H9 (cell line): Measurements from ENCODE around the gene DUT. TPM values are rescaled to one million over a fixed set of nuclear protein-coding genes. Genes with fewer than 3 reads are reported as not detected.

Experiments used
- DNase-seq: peaks from one replicate; pipeline ENCODE4 v3.0.0-alpha.2; 2017
- H2AFZ ChIP-seq: one replicate; pipeline ENCODE4 v1.6.1; 2013; ENCODE audit warnings: mild to moderate bottlenecking, low read length, control low read depth, moderate library complexity
- H2AK5ac ChIP-seq: 2 replicates; pipeline ENCODE4 v1.6.1; 2013; ENCODE audit warnings: low read length, control low read depth, mixed read lengths; ENCODE audit not compliant: insufficient read length
- H2BK120ac ChIP-seq: one replicate; pipeline ENCODE4 v1.6.1; 2013; ENCODE audit warnings: low read depth, mild to moderate bottlenecking, low read length, control low read depth, inconsistent platforms; ENCODE audit not compliant: poor library complexity, severe bottlenecking
- H2BK12ac ChIP-seq: 2 replicates; pipeline ENCODE4 v1.6.1; 2013; ENCODE audit warnings: low read length, control low read depth, mixed read lengths, low read depth; ENCODE audit not compliant: insufficient read length
- H2BK15ac ChIP-seq: 2 replicates; pipeline ENCODE4 v1.6.1; 2013; ENCODE audit warnings: low read depth, low read length, control low read depth
- H2BK20ac ChIP-seq: one replicate; pipeline ENCODE4 v1.6.1; 2013; ENCODE audit warnings: low read depth, mild to moderate bottlenecking, low read length, control low read depth, inconsistent platforms; ENCODE audit not compliant: poor library complexity, severe bottlenecking
- H2BK5ac ChIP-seq: 2 replicates; pipeline ENCODE4 v1.6.1; 2013; ENCODE audit warnings: low read length, control low read depth, mixed read lengths; ENCODE audit not compliant: insufficient read length
- H3K14ac ChIP-seq: 2 replicates; pipeline ENCODE4 v1.6.1; 2013; ENCODE audit warnings: low read length, control low read depth; ENCODE audit not compliant: insufficient read depth
- H3K18ac ChIP-seq: 2 replicates; pipeline ENCODE4 v1.6.1; 2013; ENCODE audit warnings: low read depth, mild to moderate bottlenecking, mixed read lengths, low read length, control low read depth; ENCODE audit not compliant: insufficient read length
- H3K23ac ChIP-seq: 2 replicates; pipeline ENCODE4 v1.6.1; 2013; ENCODE audit warnings: low read length, control low read depth, mixed read lengths, low read depth; ENCODE audit not compliant: insufficient read length
- H3K23me2 ChIP-seq: 2 replicates; pipeline ENCODE4 v1.6.1; 2013; ENCODE audit warnings: low read depth, mild to moderate bottlenecking, mixed read lengths, low read length, control low read depth; ENCODE audit not compliant: insufficient read length, poor library complexity, severe bottlenecking
- H3K27ac ChIP-seq: 2 replicates; pipeline ENCODE4 v1.5.1; 2013; ENCODE audit warnings: low read length, control low read depth, mixed read lengths, low read depth; ENCODE audit not compliant: insufficient read length
- H3K27me3 ChIP-seq: 2 replicates; pipeline ENCODE4 v1.6.1; 2013; ENCODE audit warnings: low read length, control low read depth, inconsistent platforms; ENCODE audit not compliant: insufficient read depth
- H3K4ac ChIP-seq: 2 replicates; pipeline ENCODE4 v1.6.1; 2013; ENCODE audit warnings: low read depth, mild to moderate bottlenecking, control low read depth, inconsistent platforms, low read length, moderate library complexity
- H3K4me1 ChIP-seq: 2 replicates; pipeline ENCODE4 v1.6.1; 2013; ENCODE audit warnings: low read length, control low read depth, inconsistent platforms; ENCODE audit not compliant: insufficient read depth
- H3K4me2 ChIP-seq: 2 replicates; pipeline ENCODE4 v1.6.1; 2013; ENCODE audit warnings: low read length, control low read depth, mixed read lengths; ENCODE audit not compliant: insufficient read length, insufficient read depth
- H3K56ac ChIP-seq: 2 replicates; pipeline ENCODE4 v1.6.1; 2013; ENCODE audit warnings: low read depth, mild to moderate bottlenecking, mixed read lengths, low read length, control low read depth; ENCODE audit not compliant: insufficient read length
- H3K79me1 ChIP-seq: 2 replicates; pipeline ENCODE4 v1.6.1; 2013; ENCODE audit warnings: low read depth, mild to moderate bottlenecking, moderate library complexity, low read length, control low read depth, inconsistent platforms; ENCODE audit not compliant: insufficient read depth, poor library complexity, severe bottlenecking
- H3K79me2 ChIP-seq: 2 replicates; pipeline ENCODE4 v1.6.1; 2013; ENCODE audit warnings: low read length, control low read depth, inconsistent platforms; ENCODE audit not compliant: insufficient read depth
- H3K9ac ChIP-seq: 2 replicates; pipeline ENCODE4 v1.6.1; 2013; ENCODE audit warnings: low read length, control low read depth, mixed read lengths; ENCODE audit not compliant: insufficient read length; ENCODE audit errors: extremely low read depth
- H3K9me3 ChIP-seq: one replicate; pipeline ENCODE4 v1.6.1; 2013; ENCODE audit warnings: low read depth, low read length, inconsistent platforms; ENCODE audit not compliant: control insufficient read depth
- H3T11ph ChIP-seq: one replicate; pipeline ENCODE4 v1.6.1; 2013; ENCODE audit warnings: mild to moderate bottlenecking, low read length, control low read depth, inconsistent platforms
- H4K20me1 ChIP-seq: one replicate; pipeline ENCODE4 v1.6.1; 2013; ENCODE audit not compliant: control insufficient read depth, insufficient read length, insufficient read depth
- H4K5ac ChIP-seq: 2 replicates; pipeline ENCODE4 v1.6.1; 2013; ENCODE audit warnings: low read depth, mild to moderate bottlenecking, mixed read lengths, low read length, control low read depth; ENCODE audit not compliant: insufficient read length
- H4K8ac ChIP-seq: replicated peaks from 2 replicates; pipeline ENCODE4 v1.6.1; 2013; ENCODE audit warnings: low read length, control low read depth, mixed read lengths, low read depth; ENCODE audit not compliant: insufficient read length
- H4K91ac ChIP-seq: 2 replicates; pipeline ENCODE4 v1.6.1; 2013; ENCODE audit warnings: low read depth, mild to moderate bottlenecking, moderate library complexity, mixed read lengths, low read length, control low read depth; ENCODE audit not compliant: insufficient read length
- H3K27ac Mint-ChIP-seq, 3 experiments: 2 replicates in 2 of 3; 3 replicates in 1 of 3; pipeline ENCODE4 v1.8.0; 2020 to 2021; ENCODE audit warnings: mixed read lengths in 3 of 3, mild to moderate bottlenecking in 1 of 3, moderate library complexity in 1 of 3
- H3K27me3 Mint-ChIP-seq: 2 replicates; pipeline ENCODE4 v1.8.0; 2021; ENCODE audit warnings: low read depth, mild to moderate bottlenecking, moderate library complexity, mixed read lengths
- H3K36me3 Mint-ChIP-seq, 3 experiments: 2 replicates in 2 of 3; 3 replicates in 1 of 3; pipeline ENCODE4 v1.8.0; 2020 to 2021; ENCODE audit warnings: low read depth in 3 of 3, mixed read lengths in 3 of 3; ENCODE audit not compliant: insufficient read depth in 1 of 3
- H3K4me1 Mint-ChIP-seq, 2 experiments: 2 replicates each; pipeline ENCODE4 v1.8.0; 2020; ENCODE audit warnings: mixed read lengths in 2 of 2
- H3K4me3 Mint-ChIP-seq, 2 experiments: 2 replicates in 1 of 2; 3 replicates in 1 of 2; pipeline ENCODE4 v1.8.0; 2020 to 2021; ENCODE audit warnings: mild to moderate bottlenecking in 2 of 2, mixed read lengths in 2 of 2, moderate library complexity in 1 of 2
- H3K9me3 Mint-ChIP-seq, 2 experiments: 2 replicates in 1 of 2; 3 replicates in 1 of 2; pipeline ENCODE4 v1.8.0; 2020; ENCODE audit warnings: mild to moderate bottlenecking in 2 of 2, mixed read lengths in 2 of 2, moderate library complexity in 1 of 2
- WGBS: extraction: QIAGEN DNeasy Blood & Tissue Kit; methylation state at CpG from one replicate; pipeline ENCODE4 v1.1.7; 2013; ENCODE audit warnings: missing lambda C conversion rate, low lambda C conversion rate, mixed read lengths; ENCODE audit not compliant: insufficient read length; ENCODE audit errors: extremely low coverage; 5-methylcytosine and 5-hydroxymethylcytosine counted together
- total RNA-seq: library from RNA; stranded (reverse); gene quantifications from 2 replicates; pipeline ENCODE4 v1.2.1, GENCODE V29; 2021
- TF ChIP-seq, protein P1 (sequence below): fragments of 200-600 bp; sonication (generic); conservative IDR thresholded peaks from 3 replicates; pipeline ENCODE4 v1.8.0; 2021; ENCODE audit warnings: antibody characterized with exemption, mild to moderate bottlenecking

DUT gene
- total RNA-seq, 1 experiment from 2014 or later = 137 TPM

GRCh38 chr15:48306639-48307038, 24.6 kb upstream of the DUT start:
- H2BK5ac ChIP-seq = no peak overlapping the region
- DNase-seq = no peak
- no peak overlapping the region; a peak in 1 of 5 replicates for H3K4me3 Mint-ChIP-seq
- no peak overlapping the region for H3K14ac ChIP-seq
- H3K27ac ChIP-seq = no peak overlapping the region
- H3K9me3 ChIP-seq = no peaks in the 10 kb centered on the region
- no peak overlapping the region for H2BK120ac ChIP-seq
- H3K18ac ChIP-seq = no peak overlapping the region
- no peak overlapping the region for H3K56ac ChIP-seq
- H3K4me1 Mint-ChIP-seq = peaks cover 41 to 48% of the 10 kb centered on the region in 2 experiments
- TF ChIP-seq, protein P1, sequence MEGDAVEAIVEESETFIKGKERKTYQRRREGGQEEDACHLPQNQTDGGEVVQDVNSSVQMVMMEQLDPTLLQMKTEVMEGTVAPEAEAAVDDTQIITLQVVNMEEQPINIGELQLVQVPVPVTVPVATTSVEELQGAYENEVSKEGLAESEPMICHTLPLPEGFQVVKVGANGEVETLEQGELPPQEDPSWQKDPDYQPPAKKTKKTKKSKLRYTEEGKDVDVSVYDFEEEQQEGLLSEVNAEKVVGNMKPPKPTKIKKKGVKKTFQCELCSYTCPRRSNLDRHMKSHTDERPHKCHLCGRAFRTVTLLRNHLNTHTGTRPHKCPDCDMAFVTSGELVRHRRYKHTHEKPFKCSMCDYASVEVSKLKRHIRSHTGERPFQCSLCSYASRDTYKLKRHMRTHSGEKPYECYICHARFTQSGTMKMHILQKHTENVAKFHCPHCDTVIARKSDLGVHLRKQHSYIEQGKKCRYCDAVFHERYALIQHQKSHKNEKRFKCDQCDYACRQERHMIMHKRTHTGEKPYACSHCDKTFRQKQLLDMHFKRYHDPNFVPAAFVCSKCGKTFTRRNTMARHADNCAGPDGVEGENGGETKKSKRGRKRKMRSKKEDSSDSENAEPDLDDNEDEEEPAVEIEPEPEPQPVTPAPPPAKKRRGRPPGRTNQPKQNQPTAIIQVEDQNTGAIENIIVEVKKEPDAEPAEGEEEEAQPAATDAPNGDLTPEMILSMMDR = no peak
- H3K9me3 Mint-ChIP-seq = no peaks in the 10 kb centered on the region; a peak in 2 of 5 replicates
- no peaks in the 10 kb centered on the region for H3K23me2 ChIP-seq
- no peaks in the 10 kb centered on the region for H3K27me3 ChIP-seq
- no peak overlapping the region for H4K5ac ChIP-seq
- H3K27me3 Mint-ChIP-seq = no peaks in the 10 kb centered on the region
- no peak overlapping the region for H3K23ac ChIP-seq
- peaks cover 0 to 1% (median 0%) of the 10 kb centered on the region in 3 experiments; a peak in 1 of 7 replicates for H3K36me3 Mint-ChIP-seq
- H3T11ph ChIP-seq = no peak overlapping the region
- H4K8ac ChIP-seq = no peak overlapping the region
- H4K20me1 ChIP-seq = no peaks in the 10 kb centered on the region
- H2AFZ ChIP-seq = no peak overlapping the region
- H3K4ac ChIP-seq = no peak overlapping the region
- H3K79me2 ChIP-seq = no peaks in the 10 kb centered on the region
- H3K4me1 ChIP-seq = peaks cover 7% of the 10 kb centered on the region; the same call in 1 of the 2 replicates
- no peaks in the 10 kb centered on the region for H3K79me1 ChIP-seq
- H2AK5ac ChIP-seq = no peak overlapping the region
- WGBS = no CpG with 5 or more reads among the region's 1 CpG
- no peak overlapping the region for H3K4me2 ChIP-seq
- no peak overlapping the region for H3K27ac Mint-ChIP-seq
- H2BK12ac ChIP-seq = no peak overlapping the region
- H2BK15ac ChIP-seq = no peak overlapping the region
- H3K9ac ChIP-seq = no peak overlapping the region
- H4K91ac ChIP-seq = no peak overlapping the region
- H2BK20ac ChIP-seq = no peak overlapping the region
